H9 (cell line): ENCODE results near the gene STK38L. TPM values are rescaled to one million over a fixed set of nuclear protein-coding genes. Genes with fewer than 3 reads are reported as not detected.

Experiments
- DNase-seq: peaks from one replicate; pipeline ENCODE4 v3.0.0-alpha.2; 2017
- H2AFZ ChIP-seq: one replicate; pipeline ENCODE4 v1.6.1; 2013; ENCODE audit warnings: mild to moderate bottlenecking, low read length, control low read depth, moderate library complexity
- H2AK5ac ChIP-seq: 2 replicates; pipeline ENCODE4 v1.6.1; 2013; ENCODE audit warnings: low read length, control low read depth, mixed read lengths; ENCODE audit not compliant: insufficient read length
- H2BK120ac ChIP-seq: one replicate; pipeline ENCODE4 v1.6.1; 2013; ENCODE audit warnings: low read depth, mild to moderate bottlenecking, low read length, control low read depth, inconsistent platforms; ENCODE audit not compliant: poor library complexity, severe bottlenecking
- H2BK12ac ChIP-seq: 2 replicates; pipeline ENCODE4 v1.6.1; 2013; ENCODE audit warnings: low read length, control low read depth, mixed read lengths, low read depth; ENCODE audit not compliant: insufficient read length
- H2BK15ac ChIP-seq: 2 replicates; pipeline ENCODE4 v1.6.1; 2013; ENCODE audit warnings: low read depth, low read length, control low read depth
- H2BK20ac ChIP-seq: one replicate; pipeline ENCODE4 v1.6.1; 2013; ENCODE audit warnings: low read depth, mild to moderate bottlenecking, low read length, control low read depth, inconsistent platforms; ENCODE audit not compliant: poor library complexity, severe bottlenecking
- H2BK5ac ChIP-seq: 2 replicates; pipeline ENCODE4 v1.6.1; 2013; ENCODE audit warnings: low read length, control low read depth, mixed read lengths; ENCODE audit not compliant: insufficient read length
- H3K14ac ChIP-seq: 2 replicates; pipeline ENCODE4 v1.6.1; 2013; ENCODE audit warnings: low read length, control low read depth; ENCODE audit not compliant: insufficient read depth
- H3K18ac ChIP-seq: 2 replicates; pipeline ENCODE4 v1.6.1; 2013; ENCODE audit warnings: low read depth, mild to moderate bottlenecking, mixed read lengths, low read length, control low read depth; ENCODE audit not compliant: insufficient read length
- H3K23ac ChIP-seq: 2 replicates; pipeline ENCODE4 v1.6.1; 2013; ENCODE audit warnings: low read length, control low read depth, mixed read lengths, low read depth; ENCODE audit not compliant: insufficient read length
- H3K23me2 ChIP-seq: 2 replicates; pipeline ENCODE4 v1.6.1; 2013; ENCODE audit warnings: low read depth, mild to moderate bottlenecking, mixed read lengths, low read length, control low read depth; ENCODE audit not compliant: insufficient read length, poor library complexity, severe bottlenecking
- H3K27ac ChIP-seq: 2 replicates; pipeline ENCODE4 v1.5.1; 2013; ENCODE audit warnings: low read length, control low read depth, mixed read lengths, low read depth; ENCODE audit not compliant: insufficient read length
- H3K27me3 ChIP-seq: 2 replicates; pipeline ENCODE4 v1.6.1; 2013; ENCODE audit warnings: low read length, control low read depth, inconsistent platforms; ENCODE audit not compliant: insufficient read depth
- H3K4ac ChIP-seq: 2 replicates; pipeline ENCODE4 v1.6.1; 2013; ENCODE audit warnings: low read depth, mild to moderate bottlenecking, control low read depth, inconsistent platforms, low read length, moderate library complexity
- H3K4me1 ChIP-seq: 2 replicates; pipeline ENCODE4 v1.6.1; 2013; ENCODE audit warnings: low read length, control low read depth, inconsistent platforms; ENCODE audit not compliant: insufficient read depth
- H3K4me2 ChIP-seq: 2 replicates; pipeline ENCODE4 v1.6.1; 2013; ENCODE audit warnings: low read length, control low read depth, mixed read lengths; ENCODE audit not compliant: insufficient read length, insufficient read depth
- H3K56ac ChIP-seq: 2 replicates; pipeline ENCODE4 v1.6.1; 2013; ENCODE audit warnings: low read depth, mild to moderate bottlenecking, mixed read lengths, low read length, control low read depth; ENCODE audit not compliant: insufficient read length
- H3K79me1 ChIP-seq: 2 replicates; pipeline ENCODE4 v1.6.1; 2013; ENCODE audit warnings: low read depth, mild to moderate bottlenecking, moderate library complexity, low read length, control low read depth, inconsistent platforms; ENCODE audit not compliant: insufficient read depth, poor library complexity, severe bottlenecking
- H3K79me2 ChIP-seq: 2 replicates; pipeline ENCODE4 v1.6.1; 2013; ENCODE audit warnings: low read length, control low read depth, inconsistent platforms; ENCODE audit not compliant: insufficient read depth
- H3K9ac ChIP-seq: 2 replicates; pipeline ENCODE4 v1.6.1; 2013; ENCODE audit warnings: low read length, control low read depth, mixed read lengths; ENCODE audit not compliant: insufficient read length; ENCODE audit errors: extremely low read depth
- H3K9me3 ChIP-seq: one replicate; pipeline ENCODE4 v1.6.1; 2013; ENCODE audit warnings: low read depth, low read length, inconsistent platforms; ENCODE audit not compliant: control insufficient read depth
- H3T11ph ChIP-seq: one replicate; pipeline ENCODE4 v1.6.1; 2013; ENCODE audit warnings: mild to moderate bottlenecking, low read length, control low read depth, inconsistent platforms
- H4K20me1 ChIP-seq: one replicate; pipeline ENCODE4 v1.6.1; 2013; ENCODE audit not compliant: control insufficient read depth, insufficient read length, insufficient read depth
- H4K5ac ChIP-seq: 2 replicates; pipeline ENCODE4 v1.6.1; 2013; ENCODE audit warnings: low read depth, mild to moderate bottlenecking, mixed read lengths, low read length, control low read depth; ENCODE audit not compliant: insufficient read length
- H4K8ac ChIP-seq: replicated peaks from 2 replicates; pipeline ENCODE4 v1.6.1; 2013; ENCODE audit warnings: low read length, control low read depth, mixed read lengths, low read depth; ENCODE audit not compliant: insufficient read length
- H4K91ac ChIP-seq: 2 replicates; pipeline ENCODE4 v1.6.1; 2013; ENCODE audit warnings: low read depth, mild to moderate bottlenecking, moderate library complexity, mixed read lengths, low read length, control low read depth; ENCODE audit not compliant: insufficient read length
- H3K27ac Mint-ChIP-seq, 3 experiments: 2 replicates in 2 of 3; 3 replicates in 1 of 3; pipeline ENCODE4 v1.8.0; 2020 to 2021; ENCODE audit warnings: mixed read lengths in 3 of 3, mild to moderate bottlenecking in 1 of 3, moderate library complexity in 1 of 3
- H3K27me3 Mint-ChIP-seq: 2 replicates; pipeline ENCODE4 v1.8.0; 2021; ENCODE audit warnings: low read depth, mild to moderate bottlenecking, moderate library complexity, mixed read lengths
- H3K36me3 Mint-ChIP-seq, 3 experiments: 2 replicates in 2 of 3; 3 replicates in 1 of 3; pipeline ENCODE4 v1.8.0; 2020 to 2021; ENCODE audit warnings: low read depth in 3 of 3, mixed read lengths in 3 of 3; ENCODE audit not compliant: insufficient read depth in 1 of 3
- H3K4me1 Mint-ChIP-seq, 2 experiments: 2 replicates each; pipeline ENCODE4 v1.8.0; 2020; ENCODE audit warnings: mixed read lengths in 2 of 2
- H3K4me3 Mint-ChIP-seq, 2 experiments: 2 replicates in 1 of 2; 3 replicates in 1 of 2; pipeline ENCODE4 v1.8.0; 2020 to 2021; ENCODE audit warnings: mild to moderate bottlenecking in 2 of 2, mixed read lengths in 2 of 2, moderate library complexity in 1 of 2
- H3K9me3 Mint-ChIP-seq, 2 experiments: 2 replicates in 1 of 2; 3 replicates in 1 of 2; pipeline ENCODE4 v1.8.0; 2020; ENCODE audit warnings: mild to moderate bottlenecking in 2 of 2, mixed read lengths in 2 of 2, moderate library complexity in 1 of 2
- CTCF ChIP-seq: fragments of 200-600 bp; sonication (generic); conservative IDR thresholded peaks from 3 replicates; pipeline ENCODE4 v1.8.0; 2021; ENCODE audit warnings: antibody characterized with exemption, mild to moderate bottlenecking
- WGBS: extraction: QIAGEN DNeasy Blood & Tissue Kit; methylation state at CpG from one replicate; pipeline ENCODE4 v1.1.7; 2013; ENCODE audit warnings: missing lambda C conversion rate, low lambda C conversion rate, mixed read lengths; ENCODE audit not compliant: insufficient read length; ENCODE audit errors: extremely low coverage; 5-methylcytosine and 5-hydroxymethylcytosine counted together
- total RNA-seq: library from RNA; stranded (reverse); gene quantifications from 2 replicates; pipeline ENCODE4 v1.2.1, GENCODE V29; 2021

STK38L gene
- total RNA-seq, 1 experiment from 2014 or later = 44.9 TPM

- Histone ChIP-seq H2BK12ac (no peak overlapping the region), H3K9ac (no peak overlapping the region), H2BK5ac (no peak overlapping the region), H2AFZ (no peak overlapping the region), H3T11ph (no peak overlapping the region), H3K27ac (no peak overlapping the region), H4K5ac (no peak overlapping the region), H4K91ac (no peak overlapping the region), H3K4me1 (no peaks in the 10 kb centered on the region), H3K4me2 (no peak overlapping the region), H3K4ac (no peak overlapping the region), H4K8ac (no peak overlapping the region), H2AK5ac (no peak overlapping the region), H3K27me3 (no peaks in the 10 kb centered on the region), H3K79me1 (no peaks in the 10 kb centered on the region), H3K9me3 (no peaks in the 10 kb centered on the region), H3K23me2 (no peaks in the 10 kb centered on the region), H2BK120ac (no peak overlapping the region), H4K20me1 (no peaks in the 10 kb centered on the region), H3K14ac (no peak overlapping the region), H3K18ac (no peak overlapping the region), H3K23ac (no peak overlapping the region), H2BK15ac (no peak overlapping the region), H3K79me2 (peaks cover under 1% of the 10 kb centered on the region; the same call in 1 of the 2 replicates), H3K56ac (no peak overlapping the region), H2BK20ac (no peak overlapping the region)
- Mint-ChIP-seq H3K9me3 (no peaks in the 10 kb centered on the region), H3K4me1 (peaks cover 17 to 23% of the 10 kb centered on the region in 2 experiments), H3K27ac (peak overlapping the region in 1 of 3 experiments; percentile 32; a peak in 2 of 7 replicates), H3K36me3 (no peaks in the 10 kb centered on the region), H3K27me3 (no peaks in the 10 kb centered on the region), H3K4me3 (no peak overlapping the region)
- no peak for DNase-seq
- WGBS = no CpG with 5 or more reads among the region's 3 CpGs
- TF ChIP-seq CTCF = no peak
These were observed 39.9 kb downstream of the STK38L start for GRCh38 chr12:27284021-27284420.
